ENCODE measurements around the gene CD320. TPM values are rescaled to one million over a fixed set of nuclear protein-coding genes. Genes with fewer than 3 reads are reported as not detected.

CD320 gene
- total RNA-seq, 4 donors from 2014 or later = 12.7 to 26.4 (median 18.2) TPM

- peaks cover 0 to 12% (median 0%) of the 10 kb centered on the region in 3 donors for H3K36me3 ChIP-seq
- H3K4me1 ChIP-seq = no peaks in the 10 kb centered on the region
- no peak for TF ChIP-seq POLR2A (IDR thresholded peaks at IDR 0.05)
- no peak for TF ChIP-seq CTCF (IDR thresholded peaks at IDR 0.05)
- no peaks in the 10 kb centered on the region for H3K9me3 ChIP-seq
- no peak overlapping the region for H3K27ac ChIP-seq
- no peaks in the 10 kb centered on the region for H3K27me3 ChIP-seq
- no peak overlapping the region for H3K4me3 ChIP-seq
- no peak for DNase-seq
Measured at GRCh38 chr19:8254286-8255001, 53.7 kb downstream of the CD320 start.

- H3K4me3 ChIP-seq = no peak overlapping the region
Measured at GRCh38 chr19:8253678-8254077, 54.5 kb downstream of the CD320 start.

GRCh38 chr19:8252922-8253589 is 55.1 kb downstream of the CD320 start:
- peak; percentile 84 to 93 (median 87) for DNase-seq
- no peaks in the 10 kb centered on the region for H3K27me3 ChIP-seq
- TF ChIP-seq CTCF (IDR thresholded peaks at IDR 0.05) (peak; percentile 81 to 96 (median 94)), POLR2A (IDR thresholded peaks at IDR 0.05) (no peak)
- H3K4me1 ChIP-seq = no peaks in the 10 kb centered on the region
- peaks cover 0 to 12% (median 0%) of the 10 kb centered on the region in 3 donors for H3K36me3 ChIP-seq
- no peaks in the 10 kb centered on the region for H3K9me3 ChIP-seq
- H3K27ac ChIP-seq = no peak overlapping the region
- H3K4me3 ChIP-seq = no peak overlapping the region

More at GRCh38 chr19:8253678-8254077, 54.5 kb downstream of the CD320 start:
- Histone ChIP-seq H3K27ac (no peak overlapping the region), H3K27me3 (no peaks in the 10 kb centered on the region), H3K36me3 (peaks cover 0 to 12% (median 0%) of the 10 kb centered on the region in 3 donors), H3K4me1 (no peaks in the 10 kb centered on the region), H3K9me3 (no peaks in the 10 kb centered on the region)
- TF ChIP-seq POLR2A (IDR thresholded peaks at IDR 0.05) = no peak
- TF ChIP-seq CTCF (IDR thresholded peaks at IDR 0.05) = no peak
- no peak for DNase-seq

Other genes starting within 250 kb of the CD320 start
- under 1 TPM in 1 of 4 donors, not detected in 3; 0.28 TPM for gene FBN3, start 158.8 kb downstream of the CD320 start, total RNA-seq
- gene CERS4, start 99.0 kb downstream of the CD320 start, total RNA-seq = 10 to 100 TPM in 3 of 4 donors, 1 to 10 TPM in 1; 6.8 to 41.3 (median 11.7) TPM
- 10 to 100 TPM in 3 of 4 donors, not detected in 1; 24.6 to 43.4 (median 38.5) TPM for gene NDUFA7, start 13.0 kb upstream of the CD320 start, total RNA-seq
- 100 to 1,000 TPM; 306 to 519 (median 393) TPM for gene RPS28, start 13.1 kb upstream of the CD320 start, total RNA-seq
- 10 to 100 TPM in 1 of 4 donors, 1 to 10 TPM in 3; 3.0 to 16.5 (median 7.8) TPM for gene KANK3, start 34.9 kb upstream of the CD320 start, total RNA-seq
- gene ANGPTL4, start 55.8 kb upstream of the CD320 start, total RNA-seq = 10 to 100 TPM; 22.6 to 82.1 (median 29.9) TPM
- 100 to 1,000 TPM in 3 of 4 donors, 10 to 100 TPM in 1; 76.2 to 181 (median 151) TPM for gene RAB11B, start 82.0 kb upstream of the CD320 start, total RNA-seq
- 10 to 100 TPM; 53.5 to 97.4 (median 68.9) TPM for gene MARCHF2, start 104.9 kb upstream of the CD320 start, total RNA-seq
- 100 to 1,000 TPM; 108 to 128 (median 116) TPM for gene HNRNPM, start 136.6 kb upstream of the CD320 start, total RNA-seq
- 1 to 10 TPM in 3 of 4 donors, not detected in 1; 1.6 to 8.3 (median 2.7) TPM for gene PRAM1, start 194.3 kb upstream of the CD320 start, total RNA-seq
- 10 to 100 TPM; 12.4 to 45.2 (median 24.1) TPM for gene ZNF414, start 205.8 kb upstream of the CD320 start, total RNA-seq